Measurements from ENCODE around the gene EML6. TPM values are rescaled to one million over a fixed set of nuclear protein-coding genes. Genes with fewer than 3 reads are reported as not detected.

Gene EML6
- total and polyA plus RNA-seq, 2 of the 8 experiments (the other 6 are each of a cell fraction or from before 2014, with no cell fraction given) = 1.2 to 1.6 TPM

DNA sequence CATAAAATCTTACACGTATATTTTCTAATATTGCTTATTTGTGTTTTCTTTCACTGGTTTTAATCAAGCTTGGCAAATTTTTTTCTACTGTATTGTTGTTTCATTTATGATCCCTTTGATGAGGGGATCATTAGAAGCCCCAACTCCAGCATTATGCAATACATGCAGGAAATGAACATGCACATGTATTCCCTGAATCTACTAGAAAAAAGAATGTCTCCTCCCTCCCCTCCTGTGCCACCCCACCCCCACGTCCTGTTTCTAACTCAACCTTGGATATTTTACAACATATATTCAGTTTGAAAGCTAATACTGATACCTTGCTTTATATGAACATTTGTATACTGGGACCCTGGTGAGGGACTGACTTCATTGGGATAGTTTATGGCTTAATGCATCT, 53.0 kb downstream of the EML6 start:
- 88% methylated on average over 2 of the region's 2 CpGs; no CpG with 5 or more reads in 1 of the 2 experiments for WGBS, 2 experiments (ENCODE audit: extremely low coverage in 1 of 2, insufficient coverage in 1 of 2, insufficient read length in 1 of 2, insufficient replicate concordance in 2 of 2, low coverage in 1 of 2, low lambda C conversion rate in 2 of 2, missing lambda C conversion rate in 1 of 2)
- no peak overlapping the region for H3K23ac ChIP-seq (ENCODE audit: insufficient read length)
- no peaks in the 10 kb centered on the region for H3K36me3 ChIP-seq (ENCODE audit: control insufficient read depth in 2 of 4, insufficient read depth in 4 of 4, low read length in 3 of 4)
- no peaks in the 10 kb centered on the region for H3K23me2 ChIP-seq (ENCODE audit: low read depth, low read length)
- no peak overlapping the region for H2BK5ac ChIP-seq (ENCODE audit: low read depth, low read length)
- no peak overlapping the region for H3K9ac ChIP-seq (replicated peaks in 1 of 4; ENCODE audit: extremely low read depth in 1 of 4, low read depth in 3 of 4, low read length in 3 of 4)
- DNase-seq (ENCODE audit: low read depth in 1 of 2, low spot score in 2 of 2) = no peak
- no peaks in the 10 kb centered on the region for H4K20me1 ChIP-seq (replicated peaks in 1 of 2; ENCODE audit: control insufficient read depth in 1 of 2, insufficient read depth in 2 of 2, low read length in 2 of 2)
- H2BK12ac ChIP-seq (ENCODE audit: low read depth, low read length) = no peak overlapping the region
- no peak overlapping the region for H2AK5ac ChIP-seq (ENCODE audit: low read depth, low read length)
- no peak overlapping the region for H4K91ac ChIP-seq (replicated peaks; ENCODE audit: insufficient read length, low read length)
- H3K4ac ChIP-seq (replicated peaks; ENCODE audit: insufficient read length, low read depth, low read length) = no peak overlapping the region
- H3K4me2 ChIP-seq (ENCODE audit: insufficient read depth in 1 of 2, low read depth in 2 of 2, low read length in 2 of 2) = no peak overlapping the region
- H3K79me1 ChIP-seq (ENCODE audit: low read depth, low read length) = no peaks in the 10 kb centered on the region
- no peaks in the 10 kb centered on the region for H3K27me3 ChIP-seq (replicated peaks in 1 of 4; ENCODE audit: control insufficient read depth in 3 of 4, extremely low read depth in 1 of 4, insufficient read depth in 3 of 4, low read length in 3 of 4)
- H3K18ac ChIP-seq (ENCODE audit: extremely low read depth, low read length) = no peak overlapping the region
- no peaks in the 10 kb centered on the region for H3K79me2 ChIP-seq (ENCODE audit: control insufficient read depth in 1 of 2, insufficient read depth in 2 of 2, low read length in 2 of 2)
- H4K5ac ChIP-seq (ENCODE audit: insufficient read length, low read depth, low read length) = no peak overlapping the region
- no peak overlapping the region for H2BK15ac ChIP-seq (ENCODE audit: low read length)
- H2BK20ac ChIP-seq (ENCODE audit: low read length) = no peak overlapping the region
- FAIRE-seq = no peak
- no peak overlapping the region for H3K56ac ChIP-seq (replicated peaks; ENCODE audit: insufficient read length, low read depth, low read length)
- no peak overlapping the region for H2AFZ ChIP-seq (ENCODE audit: low read length)
- no peak overlapping the region for H3K14ac ChIP-seq (ENCODE audit: insufficient read length)
- POLR2A ChIA-PET (ENCODE audit: partially characterized antibody) = no interaction called here
- no peak overlapping the region for H3K4me3 ChIP-seq (ENCODE audit: extremely low read depth in 1 of 4, insufficient read depth in 2 of 4, low read depth in 3 of 4, low read length in 4 of 4)
- no peaks in the 10 kb centered on the region for H3K4me1 ChIP-seq (replicated peaks in 1 of 4; ENCODE audit: control insufficient read depth in 3 of 4, insufficient read depth in 4 of 4, low read length in 3 of 4)
- H4K8ac ChIP-seq (ENCODE audit: extremely low read depth, insufficient read depth, low read length) = no peak overlapping the region
- CTCF ChIA-PET (ENCODE audit: partially characterized antibody) = interaction anchor here (1.2 kb wide), 2 partner anchors 62 to 392 kb away, joined by 3 to 4 read pairs; no protein-coding TSS in a partner anchor
- no peak overlapping the region for H3K27ac ChIP-seq (ENCODE audit: low read depth, low read length)
- H3K9me3 ChIP-seq (ENCODE audit: insufficient read depth in 2 of 2, low read depth in 1 of 2, low read length in 1 of 2) = no peaks in the 10 kb centered on the region; a peak in 1 of 4 replicates
- no peak overlapping the region for H2BK120ac ChIP-seq (replicated peaks; ENCODE audit: low read depth, low read length)
- TF ChIP-seq POLR2AphosphoS5 (IDR thresholded peaks at IDR 0.05; ENCODE audit: low read depth, low read length) (no peak), SIRT6 (IDR thresholded peaks at IDR 0.05; ENCODE audit: low read length) (no peak), CTBP2 (IDR thresholded peaks at IDR 0.05; ENCODE audit: borderline replicate concordance, insufficient read depth, insufficient read length, low read length) (no peak), MAFK (IDR thresholded peaks at IDR 0.05; ENCODE audit: low read depth, low read length) (no peak), CHD1 (IDR thresholded peaks at IDR 0.05; ENCODE audit: low read depth, low read length) (no peak), GABPA (IDR thresholded peaks at IDR 0.05; ENCODE audit: borderline replicate concordance, insufficient read depth, low read length) (no peak), TBP (IDR thresholded peaks at IDR 0.05; ENCODE audit: low read depth, low read length) (no peak), RAD21 (IDR thresholded peaks at IDR 0.05 in 1 of 2, conservative IDR thresholded peaks at IDR 0.05 in 1 of 2; ENCODE audit: low read depth in 2 of 2, low read length in 2 of 2) (no peak), TAF7 (optimal IDR thresholded peaks at IDR 0.05; ENCODE audit: borderline replicate concordance, low read depth, low read length) (no peak), CBX5 (IDR thresholded peaks at IDR 0.05; ENCODE audit: low read depth, low read length) (no peak), KDM5A (IDR thresholded peaks at IDR 0.05; ENCODE audit: low read length) (no peak), TAF1 (IDR thresholded peaks at IDR 0.05; ENCODE audit: low read depth, low read length) (no peak), CHD2 (IDR thresholded peaks at IDR 0.05; ENCODE audit: low read length) (no peak), CBX8 (IDR thresholded peaks at IDR 0.05; ENCODE audit: borderline replicate concordance, low read depth, low read length) (no peak)
- TF ChIP-seq, protein P1, sequence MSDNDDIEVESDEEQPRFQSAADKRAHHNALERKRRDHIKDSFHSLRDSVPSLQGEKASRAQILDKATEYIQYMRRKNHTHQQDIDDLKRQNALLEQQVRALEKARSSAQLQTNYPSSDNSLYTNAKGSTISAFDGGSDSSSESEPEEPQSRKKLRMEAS (IDR thresholded peaks at IDR 0.05) = no peak
